Brain microvascular endothelial cell (primary cell): ENCODE measurements around the gene DBR1.

Source experiments
- DNase-seq: peaks from one replicate; pipeline ENCODE4 v3.0.0-alpha.2; 2020
- H3K27ac ChIP-seq: fragments of 250-450 bp; sonication (Bioruptor Pico); 2 replicates; pipeline ENCODE4 v1.5.1; 2020; ENCODE audit warnings: mild to moderate bottlenecking, moderate library complexity
- H3K27me3 ChIP-seq: fragments of 250-450 bp; sonication (Bioruptor Pico); replicated peaks from 2 replicates; pipeline ENCODE4 v1.5.1; 2020; ENCODE audit warnings: mild to moderate bottlenecking
- H3K36me3 ChIP-seq: fragments of 250-450 bp; sonication (Bioruptor Pico); replicated peaks from 2 replicates; pipeline ENCODE4 v1.5.1; 2020; ENCODE audit warnings: mild to moderate bottlenecking
- H3K4me3 ChIP-seq: 2 replicates; pipeline ENCODE4 v1.5.1; 2011; ENCODE audit warnings: low read depth, mild to moderate bottlenecking, control low read depth, low read length, moderate library complexity
- in situ Hi-C: cut with HindIII; loops from 2 replicates; pipeline ENCODE4 v1.10.0; 2017; ENCODE audit warnings: low sequenced_read_pairs, low pct_ligation_motif_present
- TF ChIP-seq, protein P1 (sequence below): IDR thresholded peaks from 2 replicates; pipeline ENCODE4 v1.5.1; 2011; ENCODE audit warnings: low read depth, mild to moderate bottlenecking, moderate library complexity, low read length, control low read depth, inconsistent platforms; ENCODE audit errors: missing control alignments

The DBR1 gene

GRCh38 chr3:138125548-138126221 is 49.0 kb downstream of the DBR1 start:
- peak; percentile 52 for DNase-seq
- Histone ChIP-seq H3K36me3 (no peaks in the 10 kb centered on the region), H3K27ac (peak overlapping the region; percentile 44), H3K27me3 (no peaks in the 10 kb centered on the region), H3K4me3 (no peak overlapping the region)
- in situ Hi-C loops = no loop called here
- TF ChIP-seq, protein P1, sequence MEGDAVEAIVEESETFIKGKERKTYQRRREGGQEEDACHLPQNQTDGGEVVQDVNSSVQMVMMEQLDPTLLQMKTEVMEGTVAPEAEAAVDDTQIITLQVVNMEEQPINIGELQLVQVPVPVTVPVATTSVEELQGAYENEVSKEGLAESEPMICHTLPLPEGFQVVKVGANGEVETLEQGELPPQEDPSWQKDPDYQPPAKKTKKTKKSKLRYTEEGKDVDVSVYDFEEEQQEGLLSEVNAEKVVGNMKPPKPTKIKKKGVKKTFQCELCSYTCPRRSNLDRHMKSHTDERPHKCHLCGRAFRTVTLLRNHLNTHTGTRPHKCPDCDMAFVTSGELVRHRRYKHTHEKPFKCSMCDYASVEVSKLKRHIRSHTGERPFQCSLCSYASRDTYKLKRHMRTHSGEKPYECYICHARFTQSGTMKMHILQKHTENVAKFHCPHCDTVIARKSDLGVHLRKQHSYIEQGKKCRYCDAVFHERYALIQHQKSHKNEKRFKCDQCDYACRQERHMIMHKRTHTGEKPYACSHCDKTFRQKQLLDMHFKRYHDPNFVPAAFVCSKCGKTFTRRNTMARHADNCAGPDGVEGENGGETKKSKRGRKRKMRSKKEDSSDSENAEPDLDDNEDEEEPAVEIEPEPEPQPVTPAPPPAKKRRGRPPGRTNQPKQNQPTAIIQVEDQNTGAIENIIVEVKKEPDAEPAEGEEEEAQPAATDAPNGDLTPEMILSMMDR = no peak

DNA sequence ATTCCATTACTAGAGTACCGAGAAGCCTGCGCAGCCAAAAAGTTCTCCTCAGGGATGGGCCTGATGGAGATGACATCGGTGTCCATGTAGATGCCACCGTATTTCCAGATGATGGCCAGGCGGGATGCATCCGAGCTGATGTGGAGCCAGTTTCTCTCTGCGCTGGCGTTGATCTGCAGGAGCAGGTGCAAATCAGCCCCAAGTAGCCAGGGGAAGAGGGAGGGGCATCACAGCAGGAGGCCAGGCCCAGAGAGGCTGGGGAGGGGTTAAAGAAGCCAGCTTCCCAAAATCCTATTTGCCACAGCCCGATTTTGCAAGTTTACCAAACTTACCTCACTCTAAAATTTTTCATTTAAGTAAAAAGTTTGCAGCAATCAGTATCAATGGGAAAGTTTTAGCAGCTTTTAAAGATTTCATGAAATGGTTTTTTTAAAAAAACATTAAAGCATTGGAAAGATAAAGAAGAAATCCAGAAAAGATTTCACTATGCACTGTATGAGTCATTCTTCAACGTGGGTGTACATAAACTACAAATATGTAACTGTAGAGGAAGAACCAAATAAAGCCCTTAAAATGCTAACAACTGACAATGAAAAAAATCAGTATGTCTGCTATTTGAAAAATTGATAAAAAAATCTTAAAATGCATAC is 49.9 kb downstream of the DBR1 start:
- Histone ChIP-seq H3K27ac (peak overlapping the region; percentile 44), H3K36me3 (no peaks in the 10 kb centered on the region), H3K27me3 (no peaks in the 10 kb centered on the region), H3K4me3 (no peak overlapping the region)
- in situ Hi-C loops = no loop called here
- TF ChIP-seq, protein P1 = no peak
- no peak for DNase-seq

GRCh38 chr3:138124188-138124587 is 50.5 kb downstream of the DBR1 start:
- in situ Hi-C loops = no loop called here
- H3K27ac ChIP-seq = no peak overlapping the region
- TF ChIP-seq, protein P1 = no peak
- DNase-seq = no peak
- H3K36me3 ChIP-seq = no peaks in the 10 kb centered on the region
- H3K4me3 ChIP-seq = no peak overlapping the region
- no peaks in the 10 kb centered on the region for H3K27me3 ChIP-seq

- in situ Hi-C loops = no loop called here
- TF ChIP-seq, protein P1 = no peak
- no peak overlapping the region for H3K4me3 ChIP-seq
Observed at GRCh38 chr3:138119423-138119766, 55.3 kb downstream of the DBR1 start.

DNA sequence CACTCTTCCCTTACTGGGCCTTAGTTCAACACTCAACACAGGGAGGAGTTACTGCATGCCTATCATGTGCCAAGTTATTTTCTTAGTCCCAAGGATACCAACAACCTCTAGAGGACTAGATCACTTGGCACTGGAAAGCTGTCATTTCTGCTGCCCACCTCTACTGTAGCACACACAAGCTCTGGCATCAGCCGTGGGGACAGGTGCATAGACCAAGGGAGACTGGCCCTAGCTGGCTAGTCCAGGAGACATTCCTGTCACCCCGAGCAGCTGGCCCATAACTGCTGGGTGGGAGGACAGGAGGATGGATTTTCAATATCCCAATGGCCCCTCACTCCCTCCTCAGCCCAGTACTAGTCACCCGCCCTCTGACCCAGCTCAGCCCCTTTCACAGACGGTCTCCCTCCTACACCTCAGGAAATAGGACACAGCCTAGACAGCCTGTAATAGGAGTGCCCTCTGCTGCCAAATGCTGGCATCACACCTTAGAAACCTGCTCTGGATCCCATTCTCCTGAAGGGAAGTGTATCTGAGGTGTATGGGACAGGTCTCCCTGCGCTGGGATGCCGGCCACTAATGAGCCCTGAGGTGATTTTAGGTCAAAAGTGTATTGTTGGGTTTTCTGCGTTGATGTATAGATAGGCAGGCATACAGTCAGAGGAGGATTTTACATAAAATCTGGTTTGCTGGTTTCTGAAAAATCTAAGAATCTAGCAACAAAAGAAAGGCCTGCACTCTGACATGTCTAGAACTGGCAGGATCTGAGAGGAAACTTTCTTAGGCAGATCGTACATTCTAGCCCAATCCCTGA is 55.9 kb downstream of the DBR1 start:
- TF ChIP-seq, protein P1 = peak; percentile 97
- peak; percentile 79 for DNase-seq

More at GRCh38 chr3:138119423-138119766, 55.3 kb downstream of the DBR1 start:
- no peak for DNase-seq
- Histone ChIP-seq H3K27me3 (no peaks in the 10 kb centered on the region), H3K27ac (no peak overlapping the region), H3K36me3 (no peaks in the 10 kb centered on the region)

More for the DNA sequence above, 55.9 kb downstream of the DBR1 start:
- in situ Hi-C loops = no loop called here
- no peak overlapping the region for H3K4me3 ChIP-seq
- no peak overlapping the region for H3K27ac ChIP-seq
- no peaks in the 10 kb centered on the region for H3K27me3 ChIP-seq
- no peaks in the 10 kb centered on the region for H3K36me3 ChIP-seq
